ENCODE results near the gene RBM8A. TPM values are rescaled to one million over a fixed set of nuclear protein-coding genes. Genes with fewer than 3 reads are reported as not detected.
A peak's percentile ranks its signal among the peaks of the same experiment; 100 is the strongest.

Gene RBM8A
- total and polyA plus RNA-seq, 12 donors: 34.5 to 151 (median 67.4) TPM

DNA sequence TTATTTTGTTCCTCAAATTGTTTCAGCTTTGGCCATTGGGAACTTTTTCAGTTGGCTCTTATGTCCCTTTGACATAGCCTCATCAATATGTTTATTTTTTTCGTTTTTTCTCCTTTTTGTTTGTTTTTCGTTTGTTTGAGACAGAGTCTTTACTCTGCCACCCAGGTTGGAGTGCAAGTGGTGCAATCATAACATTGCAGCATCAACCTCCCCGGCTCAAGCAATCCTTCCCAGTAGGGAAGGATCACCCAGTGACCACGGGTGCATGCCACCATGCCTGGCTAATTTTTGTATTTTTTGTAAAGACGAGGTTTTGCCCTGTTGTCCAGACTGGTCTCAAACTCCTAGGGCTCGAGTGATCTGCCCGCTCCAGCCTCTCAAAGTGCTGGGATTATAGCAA, 45.3 kb upstream of the RBM8A start:
- peaks cover 0 to 6% (median 5%) of the 10 kb centered on the region in 9 donors for H3K4me1 ChIP-seq
- H3K36me3 ChIP-seq: peaks cover 0 to 14% (median 0%) of the 10 kb centered on the region in 9 donors
- H3K4me3 ChIP-seq: no peak overlapping the region
- peaks cover 0 to 4% (median 0%) of the 10 kb centered on the region in 11 donors for H3K9me3 ChIP-seq
- WGBS, 2 donors: 84 to 85% methylated on average over 7 of the region's 7 CpGs
- ATAC-seq (no peak), DNase-seq (no peak)
- H3K27ac ChIP-seq: no peak overlapping the region
- intact Hi-C loops (cut with DNase I): loop anchor here in 2 of 10 donors (5.0 kb wide), 2 partner anchors 115 to 125 kb away; partner anchors contain the start of genes NUDT17 (in 1 of the 2) and PIAS3 (in 1 of the 2)
- TF ChIP-seq, protein P1, sequence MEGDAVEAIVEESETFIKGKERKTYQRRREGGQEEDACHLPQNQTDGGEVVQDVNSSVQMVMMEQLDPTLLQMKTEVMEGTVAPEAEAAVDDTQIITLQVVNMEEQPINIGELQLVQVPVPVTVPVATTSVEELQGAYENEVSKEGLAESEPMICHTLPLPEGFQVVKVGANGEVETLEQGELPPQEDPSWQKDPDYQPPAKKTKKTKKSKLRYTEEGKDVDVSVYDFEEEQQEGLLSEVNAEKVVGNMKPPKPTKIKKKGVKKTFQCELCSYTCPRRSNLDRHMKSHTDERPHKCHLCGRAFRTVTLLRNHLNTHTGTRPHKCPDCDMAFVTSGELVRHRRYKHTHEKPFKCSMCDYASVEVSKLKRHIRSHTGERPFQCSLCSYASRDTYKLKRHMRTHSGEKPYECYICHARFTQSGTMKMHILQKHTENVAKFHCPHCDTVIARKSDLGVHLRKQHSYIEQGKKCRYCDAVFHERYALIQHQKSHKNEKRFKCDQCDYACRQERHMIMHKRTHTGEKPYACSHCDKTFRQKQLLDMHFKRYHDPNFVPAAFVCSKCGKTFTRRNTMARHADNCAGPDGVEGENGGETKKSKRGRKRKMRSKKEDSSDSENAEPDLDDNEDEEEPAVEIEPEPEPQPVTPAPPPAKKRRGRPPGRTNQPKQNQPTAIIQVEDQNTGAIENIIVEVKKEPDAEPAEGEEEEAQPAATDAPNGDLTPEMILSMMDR (IDR thresholded peaks at IDR 0.05): no peak
- H3K27me3 ChIP-seq: no peaks in the 10 kb centered on the region

- TF ChIP-seq, protein P1 (IDR thresholded peaks at IDR 0.05): no peak
- peaks cover 0 to 10% (median 0%) of the 10 kb centered on the region in 9 donors for H3K36me3 ChIP-seq
- H3K9me3 ChIP-seq: peaks cover 0 to 14% (median 6%) of the 10 kb centered on the region in 11 donors
- no peaks in the 10 kb centered on the region for H3K27me3 ChIP-seq
- no peak overlapping the region for H3K4me3 ChIP-seq
- peaks cover 10 to 32% (median 26%) of the 10 kb centered on the region in 9 donors for H3K4me1 ChIP-seq
- no peak overlapping the region for H3K27ac ChIP-seq
- intact Hi-C loops (cut with DNase I): loop anchor here in 1 of 10 donors (5.0 kb wide), 1 partner anchor 120 kb away; the partner anchor contains the start of gene NUDT17
- DNase-seq: no peak
- WGBS, 2 donors: 99 to 100% methylated on average over 2 of the region's 2 CpGs
- ATAC-seq: no peak
Measured at GRCh38 chr1:145967288-145967687, 40.0 kb upstream of the RBM8A start.

DNA sequence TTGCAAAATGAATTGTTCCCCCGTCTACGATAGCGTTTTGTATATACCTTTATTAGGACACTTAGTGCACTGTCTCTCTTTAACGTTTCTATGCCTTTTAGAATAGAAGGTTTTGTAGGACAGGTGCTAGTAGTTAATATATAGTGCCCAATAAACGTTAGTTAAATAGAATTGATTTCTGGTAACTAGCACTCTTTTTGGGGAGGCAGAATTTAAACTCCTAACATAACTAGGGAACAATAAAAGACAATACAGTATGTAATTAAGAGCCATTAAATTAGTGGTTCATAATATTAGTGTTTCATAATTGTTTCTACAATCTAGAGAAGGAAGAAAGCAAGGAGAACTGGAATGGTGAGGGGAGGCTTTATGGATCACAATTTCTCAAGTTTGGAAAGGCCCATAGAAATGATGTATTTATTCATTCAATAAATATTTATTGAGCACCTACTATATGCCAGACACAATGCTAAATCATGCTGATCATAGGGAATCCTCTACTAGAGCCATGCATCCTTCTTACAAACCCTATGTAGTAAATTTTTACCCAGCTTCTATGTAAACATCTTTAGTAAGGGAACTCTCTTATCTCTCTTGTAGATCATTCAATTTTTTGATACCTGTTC, 37.9 kb upstream of the RBM8A start:
- WGBS, 2 donors: 2% methylated on average over 5 of the region's 5 CpGs
- Histone ChIP-seq H3K27me3 (peaks cover 0 to 9% (median 0%) of the 10 kb centered on the region in 7 donors), H3K4me3 (peak overlapping the region; percentile 50 to 74 (median 65)), H3K9me3 (peaks cover 0 to 14% (median 6%) of the 10 kb centered on the region in 11 donors), H3K4me1 (peaks cover 14 to 49% (median 42%) of the 10 kb centered on the region in 9 donors), H3K27ac (peak overlapping the region in 9 of 10 donors; percentile 84 to 96 (median 91)), H3K36me3 (peaks cover 0 to 10% (median 0%) of the 10 kb centered on the region in 9 donors)
- TF ChIP-seq, protein P1 (IDR thresholded peaks at IDR 0.05): no peak
- ATAC-seq (no peak), DNase-seq (no peak)
- intact Hi-C loops (cut with DNase I): loop anchor here in 1 of 10 donors (5.0 kb wide), 1 partner anchor 118 kb away; the partner anchor contains the start of gene NUDT17

DNA sequence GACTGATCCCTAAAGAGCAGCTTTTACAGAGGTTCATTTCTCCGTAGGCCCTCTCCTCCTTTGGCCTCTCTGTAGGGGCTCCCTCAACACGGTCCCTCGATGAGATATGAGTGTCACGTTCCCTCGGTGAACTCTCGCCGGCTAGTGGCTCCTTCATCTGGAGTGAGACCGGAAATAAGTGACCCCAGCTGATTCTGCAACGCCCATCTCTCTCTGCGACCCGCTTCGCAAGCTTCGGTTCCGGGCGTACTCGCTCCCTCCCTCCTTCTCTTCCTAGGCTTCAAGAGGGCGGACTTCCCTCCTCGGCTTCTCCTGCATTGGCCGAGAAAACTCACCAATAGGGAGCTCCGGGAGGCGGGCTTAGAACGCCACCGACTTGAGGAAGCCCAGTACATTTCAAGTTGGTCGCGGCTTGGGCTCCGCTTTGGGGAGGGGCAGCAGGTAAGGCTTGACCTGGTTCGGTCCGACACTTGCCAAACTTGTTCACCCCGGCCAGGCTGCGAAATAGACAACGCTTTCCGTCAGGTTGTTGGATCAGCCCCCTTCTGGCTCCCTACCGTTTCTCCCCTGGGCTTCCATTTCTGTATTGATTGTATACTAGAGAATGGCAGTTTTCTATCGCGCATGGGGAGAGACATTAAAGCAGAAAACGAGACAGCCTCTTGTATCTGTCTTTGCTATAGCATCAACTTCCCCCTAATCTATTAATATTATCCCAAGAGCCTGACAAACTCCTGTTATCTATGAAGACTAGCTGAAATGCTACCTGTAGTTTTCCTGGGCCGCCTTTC, 37.2 kb upstream of the RBM8A start, which contains the start of the genes ANKRD34A and POLR3GL:
TSS of gene ANKRD34A (minus strand) at position 248 of the 791 bp plus-strand sequence. CDS start 2,816 bp downstream, outside the sequence.
TSS of gene POLR3GL (plus strand) at position 363 of the 791 bp plus-strand sequence. CDS start 10,176 bp downstream, outside the sequence.
- peak; percentile 93 to 98 for DNase-seq
- H3K27ac ChIP-seq: peak within 1 kb of the TSS; percentile 62 to 96 (median 91)
- H3K27me3 ChIP-seq: peaks cover 0 to 9% (median 0%) of the 10 kb centered on the region in 7 donors
- ATAC-seq: peak; percentile 79 to 90 (median 85)
- intact Hi-C loops (cut with DNase I): loop anchor here in 4 of 10 donors (5.0 kb wide), 2 partner anchors 37 to 117 kb away; partner anchors contain the start of genes RBM8A (in 3 of the 4) and NUDT17 (in 1 of the 4)
- 1% methylated on average over 37 of the region's 37 CpGs for WGBS, 2 donors
- TF ChIP-seq, protein P1 (IDR thresholded peaks at IDR 0.05): no peak
- H3K9me3 ChIP-seq: peaks cover 0 to 14% (median 6%) of the 10 kb centered on the region in 11 donors
- peak within 1 kb of the TSS; percentile 50 to 74 (median 65) for H3K4me3 ChIP-seq
- peaks cover 14 to 56% (median 49%) of the 10 kb centered on the region in 9 donors for H3K4me1 ChIP-seq
- H3K36me3 ChIP-seq: peaks cover 0 to 10% (median 0%) of the 10 kb centered on the region in 9 donors
